ENCODE measurements around the gene IL20RA. TPM values are rescaled to one million over a fixed set of nuclear protein-coding genes. Genes with fewer than 3 reads are reported as not detected.

IL20RA gene
- total RNA-seq, 1 experiment from 2014 or later = 3.1 TPM

GRCh38 chr6:137067399-137067798, 22.6 kb upstream of the IL20RA start:
- no TSS peak for BruUV-seq (replicated peaks)
- intact Hi-C loops (cut with micrococcal nuclease; ENCODE audit: unreplicated experiment) = no loop called here
- TF ChIP-seq CTCF (IDR thresholded peaks at IDR 0.05; ENCODE audit: unreplicated experiment) = no peak
- H3K4me3 Mint-ChIP-seq (ENCODE audit: low read depth, unreplicated experiment) = no peak overlapping the region
- no peaks in the 10 kb centered on the region for H3K4me1 Mint-ChIP-seq (ENCODE audit: low read depth, unreplicated experiment)
- no peaks in the 10 kb centered on the region for H3K36me3 Mint-ChIP-seq (ENCODE audit: insufficient read depth, unreplicated experiment)
- H3K27ac Mint-ChIP-seq (ENCODE audit: unreplicated experiment) = no peak overlapping the region
- no peak for DNase-seq
- CTCF ChIA-PET = no interaction called here
- no peaks in the 10 kb centered on the region for H3K9me3 Mint-ChIP-seq (ENCODE audit: low read depth, unreplicated experiment)
- peaks cover 38% of the 10 kb centered on the region for H3K27me3 Mint-ChIP-seq (ENCODE audit: unreplicated experiment)

- H3K4me1 Mint-ChIP-seq (ENCODE audit: low read depth, unreplicated experiment) = no peaks in the 10 kb centered on the region
- H3K36me3 Mint-ChIP-seq (ENCODE audit: insufficient read depth, unreplicated experiment) = no peaks in the 10 kb centered on the region
- DNase-seq = no peak
- BruUV-seq (replicated peaks) = no TSS peak
- intact Hi-C loops (cut with micrococcal nuclease; ENCODE audit: unreplicated experiment) = no loop called here
- no peaks in the 10 kb centered on the region for H3K9me3 Mint-ChIP-seq (ENCODE audit: low read depth, unreplicated experiment)
- no peak overlapping the region for H3K4me3 Mint-ChIP-seq (ENCODE audit: low read depth, unreplicated experiment)
- CTCF ChIA-PET = no interaction called here
- no peak overlapping the region for H3K27ac Mint-ChIP-seq (ENCODE audit: unreplicated experiment)
- H3K27me3 Mint-ChIP-seq (ENCODE audit: unreplicated experiment) = no peaks in the 10 kb centered on the region
- no peak for TF ChIP-seq CTCF (IDR thresholded peaks at IDR 0.05; ENCODE audit: unreplicated experiment)
Measured at GRCh38 chr6:137058037-137058436, 13.3 kb upstream of the IL20RA start.

- Mint-ChIP-seq H3K27ac (ENCODE audit: unreplicated experiment) (no peak overlapping the region), H3K4me1 (ENCODE audit: low read depth, unreplicated experiment) (no peaks in the 10 kb centered on the region), H3K9me3 (ENCODE audit: low read depth, unreplicated experiment) (no peaks in the 10 kb centered on the region), H3K36me3 (ENCODE audit: insufficient read depth, unreplicated experiment) (no peaks in the 10 kb centered on the region), H3K27me3 (ENCODE audit: unreplicated experiment) (no peaks in the 10 kb centered on the region), H3K4me3 (ENCODE audit: low read depth, unreplicated experiment) (no peak overlapping the region)
- intact Hi-C loops (cut with micrococcal nuclease; ENCODE audit: unreplicated experiment) = no loop called here
- no peak for DNase-seq
- BruUV-seq (replicated peaks) = no TSS peak
- TF ChIP-seq CTCF (IDR thresholded peaks at IDR 0.05; ENCODE audit: unreplicated experiment) = no peak
- CTCF ChIA-PET = no interaction called here
Measured at GRCh38 chr6:137056121-137056880, 11.5 kb upstream of the IL20RA start.

- H3K27me3 Mint-ChIP-seq (ENCODE audit: unreplicated experiment) = no peaks in the 10 kb centered on the region
- H3K27ac Mint-ChIP-seq (ENCODE audit: unreplicated experiment) = no peak overlapping the region
- no peak for TF ChIP-seq CTCF (IDR thresholded peaks at IDR 0.05; ENCODE audit: unreplicated experiment)
- intact Hi-C loops (cut with micrococcal nuclease; ENCODE audit: unreplicated experiment) = no loop called here
- CTCF ChIA-PET = no interaction called here
- no peaks in the 10 kb centered on the region for H3K36me3 Mint-ChIP-seq (ENCODE audit: insufficient read depth, unreplicated experiment)
- no TSS peak for BruUV-seq (replicated peaks)
- H3K4me1 Mint-ChIP-seq (ENCODE audit: low read depth, unreplicated experiment) = no peaks in the 10 kb centered on the region
- H3K4me3 Mint-ChIP-seq (ENCODE audit: low read depth, unreplicated experiment) = no peak overlapping the region
- DNase-seq = no peak
- H3K9me3 Mint-ChIP-seq (ENCODE audit: low read depth, unreplicated experiment) = no peaks in the 10 kb centered on the region
Measured at GRCh38 chr6:137051790-137052472, 7.2 kb upstream of the IL20RA start.
